Measurements from ENCODE around the gene CHMP2B. TPM values are rescaled to one million over a fixed set of nuclear protein-coding genes. Genes with fewer than 3 reads are reported as not detected.

CHMP2B gene
- polyA plus RNA-seq, 1 donor from 2014 or later, result 59.3 TPM

GRCh38 chr3:87199628-87200027, 27.5 kb upstream of the CHMP2B start:
- Histone ChIP-seq H3K27me3 (ENCODE audit: insufficient read depth, low read depth, low read length) (no peaks in the 10 kb centered on the region), H3K4me2 (ENCODE audit: low read length) (no peak overlapping the region), H3K27ac (ENCODE audit: low read length) (no peak overlapping the region), H3K79me2 (replicated peaks; ENCODE audit: insufficient read depth, low read length) (no peaks in the 10 kb centered on the region), H3F3A (ENCODE audit: insufficient read depth, low read length, poor library complexity, severe bottlenecking) (no peaks in the 10 kb centered on the region), H3K36me3 (ENCODE audit: insufficient read depth, low read length) (no peaks in the 10 kb centered on the region), H4K20me1 (ENCODE audit: insufficient read depth) (no peaks in the 10 kb centered on the region), H3K9me2 (ENCODE audit: insufficient read depth, low read length) (no peaks in the 10 kb centered on the region), H3K9me3 (ENCODE audit: low read length) (no peaks in the 10 kb centered on the region), H3K9ac (ENCODE audit: low read length) (no peak overlapping the region), H3K4me3 (ENCODE audit: low read length) (no peak overlapping the region), H2AFZ (ENCODE audit: low read depth, low read length) (no peak overlapping the region)
- TF ChIP-seq RAD21 (conservative IDR thresholded peaks at IDR 0.05) (no peak), CTCF (IDR thresholded peaks at IDR 0.05; ENCODE audit: poor library complexity, severe bottlenecking) (no peak), POLR2AphosphoS5 (IDR thresholded peaks at IDR 0.05) (no peak), SMC3 (conservative IDR thresholded peaks at IDR 0.05; ENCODE audit: poor library complexity) (no peak), TAF1 (IDR thresholded peaks at IDR 0.05; ENCODE audit: low read depth) (no peak), EP300 (conservative IDR thresholded peaks at IDR 0.05; ENCODE audit: poor library complexity, severe bottlenecking) (no peak), EZH2 (IDR thresholded peaks at IDR 0.05; ENCODE audit: borderline replicate concordance, insufficient read depth, low read length, poor library complexity, severe bottlenecking) (no peak)
- TF ChIP-seq, protein P1, sequence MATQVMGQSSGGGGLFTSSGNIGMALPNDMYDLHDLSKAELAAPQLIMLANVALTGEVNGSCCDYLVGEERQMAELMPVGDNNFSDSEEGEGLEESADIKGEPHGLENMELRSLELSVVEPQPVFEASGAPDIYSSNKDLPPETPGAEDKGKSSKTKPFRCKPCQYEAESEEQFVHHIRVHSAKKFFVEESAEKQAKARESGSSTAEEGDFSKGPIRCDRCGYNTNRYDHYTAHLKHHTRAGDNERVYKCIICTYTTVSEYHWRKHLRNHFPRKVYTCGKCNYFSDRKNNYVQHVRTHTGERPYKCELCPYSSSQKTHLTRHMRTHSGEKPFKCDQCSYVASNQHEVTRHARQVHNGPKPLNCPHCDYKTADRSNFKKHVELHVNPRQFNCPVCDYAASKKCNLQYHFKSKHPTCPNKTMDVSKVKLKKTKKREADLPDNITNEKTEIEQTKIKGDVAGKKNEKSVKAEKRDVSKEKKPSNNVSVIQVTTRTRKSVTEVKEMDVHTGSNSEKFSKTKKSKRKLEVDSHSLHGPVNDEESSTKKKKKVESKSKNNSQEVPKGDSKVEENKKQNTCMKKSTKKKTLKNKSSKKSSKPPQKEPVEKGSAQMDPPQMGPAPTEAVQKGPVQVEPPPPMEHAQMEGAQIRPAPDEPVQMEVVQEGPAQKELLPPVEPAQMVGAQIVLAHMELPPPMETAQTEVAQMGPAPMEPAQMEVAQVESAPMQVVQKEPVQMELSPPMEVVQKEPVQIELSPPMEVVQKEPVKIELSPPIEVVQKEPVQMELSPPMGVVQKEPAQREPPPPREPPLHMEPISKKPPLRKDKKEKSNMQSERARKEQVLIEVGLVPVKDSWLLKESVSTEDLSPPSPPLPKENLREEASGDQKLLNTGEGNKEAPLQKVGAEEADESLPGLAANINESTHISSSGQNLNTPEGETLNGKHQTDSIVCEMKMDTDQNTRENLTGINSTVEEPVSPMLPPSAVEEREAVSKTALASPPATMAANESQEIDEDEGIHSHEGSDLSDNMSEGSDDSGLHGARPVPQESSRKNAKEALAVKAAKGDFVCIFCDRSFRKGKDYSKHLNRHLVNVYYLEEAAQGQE (IDR thresholded peaks at IDR 0.05; ENCODE audit: borderline replicate concordance), result no peak

DNA sequence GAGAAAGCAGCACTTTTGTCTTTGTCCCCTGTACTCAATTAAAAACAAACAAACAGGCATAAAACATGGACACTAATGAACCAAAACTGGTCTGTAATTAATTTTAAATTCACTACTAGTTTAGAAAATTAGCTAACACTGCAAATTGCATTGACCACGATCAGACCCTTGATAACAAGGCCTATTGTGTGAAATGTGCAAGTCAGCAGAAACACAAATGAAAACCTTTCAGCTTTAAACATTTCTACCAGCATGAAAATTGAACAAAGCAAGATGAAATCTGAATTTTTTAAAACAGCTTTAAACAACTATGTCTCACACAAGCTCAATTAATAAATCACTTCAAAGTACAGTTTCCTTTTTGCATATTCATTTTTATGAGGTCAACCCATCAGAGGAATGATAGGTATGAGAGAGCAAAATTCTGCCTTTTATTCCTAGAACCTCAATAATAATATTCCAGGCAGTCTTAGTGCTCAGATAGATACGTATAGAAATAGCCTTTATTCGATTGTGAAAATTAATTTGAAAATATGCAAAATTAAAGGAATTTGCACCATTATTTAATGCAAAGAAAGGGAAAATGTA, 27.0 kb upstream of the CHMP2B start:
- Histone ChIP-seq H3K9me2 (ENCODE audit: insufficient read depth, low read length) (no peaks in the 10 kb centered on the region), H3K27ac (ENCODE audit: low read length) (no peak overlapping the region), H3K9me3 (ENCODE audit: low read length) (no peaks in the 10 kb centered on the region), H3K4me2 (ENCODE audit: low read length) (no peak overlapping the region), H3K36me3 (ENCODE audit: insufficient read depth, low read length) (no peaks in the 10 kb centered on the region), H4K20me1 (ENCODE audit: insufficient read depth) (no peaks in the 10 kb centered on the region), H2AFZ (ENCODE audit: low read depth, low read length) (peak overlapping the region; percentile 17), H3F3A (ENCODE audit: insufficient read depth, low read length, poor library complexity, severe bottlenecking) (no peaks in the 10 kb centered on the region), H3K4me3 (ENCODE audit: low read length) (no peak overlapping the region), H3K27me3 (ENCODE audit: insufficient read depth, low read depth, low read length) (no peaks in the 10 kb centered on the region), H3K9ac (ENCODE audit: low read length) (no peak overlapping the region), H3K79me2 (replicated peaks; ENCODE audit: insufficient read depth, low read length) (no peaks in the 10 kb centered on the region)
- TF ChIP-seq RAD21 (conservative IDR thresholded peaks at IDR 0.05), result no peak
- no peak for TF ChIP-seq CTCF (IDR thresholded peaks at IDR 0.05; ENCODE audit: poor library complexity, severe bottlenecking)
- TF ChIP-seq, protein P1 (IDR thresholded peaks at IDR 0.05; ENCODE audit: borderline replicate concordance), result no peak
- TF ChIP-seq MXI1 (conservative IDR thresholded peaks at IDR 0.05; ENCODE audit: poor library complexity, severe bottlenecking), result no peak
- TF ChIP-seq EZH2 (IDR thresholded peaks at IDR 0.05; ENCODE audit: borderline replicate concordance, insufficient read depth, low read length, poor library complexity, severe bottlenecking), result no peak
- TF ChIP-seq SMC3 (conservative IDR thresholded peaks at IDR 0.05; ENCODE audit: poor library complexity), result no peak
- TF ChIP-seq TAF1 (IDR thresholded peaks at IDR 0.05; ENCODE audit: low read depth), result no peak
- no peak for TF ChIP-seq POLR2AphosphoS5 (IDR thresholded peaks at IDR 0.05)
- TF ChIP-seq EP300 (conservative IDR thresholded peaks at IDR 0.05; ENCODE audit: poor library complexity, severe bottlenecking), result no peak
